ELR (cell line): ENCODE results near the gene RRP1B.

Experiments used
- DNase-seq: peaks from one replicate; pipeline ENCODE4 v3.0.0-alpha.2; 2015; ENCODE audit warnings: low read depth

Gene RRP1B

GRCh38 chr21:43740497-43741156, 81.3 kb downstream of the RRP1B start:
- DNase-seq = no peak

GRCh38 chr21:43741423-43742096, 82.2 kb downstream of the RRP1B start:
- DNase-seq = no peak

GRCh38 chr21:43743947-43744346, 84.6 kb downstream of the RRP1B start:
- no peak for DNase-seq

- DNase-seq = no peak
Observed at GRCh38 chr21:43744725-43745124, 85.4 kb downstream of the RRP1B start.
